Fibroblast of lung (primary cell): ENCODE data around the gene CACNG4. TPM values are rescaled to one million over a fixed set of nuclear protein-coding genes. Genes with fewer than 3 reads are reported as not detected.

Experiments
- DNase-seq, 2 donors: peaks; one replicate each; pipeline versions ENCODE4 v3.0.0 to v3.0.0-alpha.2; 2010; ENCODE audit warnings: low read depth in 2 of 2
- H2AFZ ChIP-seq: 2 replicates; pipeline ENCODE4 v1.5.1; 2012; ENCODE audit warnings: low read length, control low read depth, inconsistent platforms
- H3K27ac ChIP-seq: 2 replicates; pipeline ENCODE4 v1.5.1; 2011; ENCODE audit warnings: low read length, control low read depth; ENCODE audit not compliant: insufficient read depth
- H3K27me3 ChIP-seq: 2 replicates; pipeline ENCODE4 v1.5.1; 2011; ENCODE audit warnings: mild to moderate bottlenecking, low read length; ENCODE audit not compliant: control insufficient read depth, insufficient read depth
- H3K36me3 ChIP-seq: 2 replicates; pipeline ENCODE4 v1.5.1; 2011; ENCODE audit warnings: low read length; ENCODE audit not compliant: control insufficient read depth, insufficient read depth
- H3K4me1 ChIP-seq: 2 replicates; pipeline ENCODE4 v1.5.1; 2011; ENCODE audit warnings: low read length; ENCODE audit not compliant: control insufficient read depth, insufficient read depth; ENCODE audit errors: extremely low read depth
- H3K4me2 ChIP-seq: 2 replicates; pipeline ENCODE4 v1.5.1; 2011; ENCODE audit warnings: low read length, control low read depth; ENCODE audit not compliant: insufficient read depth; ENCODE audit errors: extremely low read depth
- H3K4me3 ChIP-seq, 4 experiments: fragments of 200-600 bp in 1 of 4; sonication (generic) in 1 of 4; replicated peaks in 1 of 4; 2 replicates each; pipeline ENCODE4 v1.5.1; 2011 to 2016; ENCODE audit warnings: low read length in 4 of 4, low read depth in 3 of 4, mild to moderate bottlenecking in 3 of 4, control low read depth in 2 of 4, inconsistent platforms in 1 of 4, mixed read lengths in 1 of 4; ENCODE audit not compliant: insufficient read depth in 1 of 4; ENCODE audit errors: control extremely low read depth in 1 of 4
- H3K79me2 ChIP-seq: 2 replicates; pipeline ENCODE4 v1.5.1; 2012; ENCODE audit warnings: mild to moderate bottlenecking, low read length, inconsistent platforms; ENCODE audit not compliant: control insufficient read depth, insufficient read depth
- H3K9ac ChIP-seq: 2 replicates; pipeline ENCODE4 v1.5.1; 2011; ENCODE audit warnings: mild to moderate bottlenecking, low read length, control low read depth; ENCODE audit not compliant: insufficient read depth
- H3K9me3 ChIP-seq: 2 replicates; pipeline ENCODE4 v1.5.1; 2012; ENCODE audit warnings: low read depth, low read length; ENCODE audit not compliant: control insufficient read depth, insufficient read depth
- H4K20me1 ChIP-seq: 2 replicates; pipeline ENCODE4 v1.5.1; 2011; ENCODE audit warnings: low read length; ENCODE audit not compliant: control insufficient read depth, insufficient read depth; ENCODE audit errors: extremely low read depth
- EZH2 ChIP-seq: IDR thresholded peaks from 2 replicates; pipeline ENCODE4 v1.5.1; 2012; ENCODE audit warnings: low read length, control low read depth, mild to moderate bottlenecking; ENCODE audit errors: missing control alignments
- polyA plus RNA-seq, 2 donors: library from polyadenylated mRNA; depleted of rRNA in 1 of 2; stranded (reverse) in 1 of 2; unstranded in 1 of 2; fragments of >200 nt; gene quantifications; 2 replicates each; pipeline ENCODE4 v1.2.1, GENCODE V29; 2011 to 2012; ENCODE audit warnings: missing spikeins in 1 of 2
- total RNA-seq: library from RNA; depleted of rRNA; stranded (reverse); fragments of >200 nt; gene quantifications from 2 replicates; pipeline ENCODE4 v1.2.1, GENCODE V29; 2014
- TF ChIP-seq, protein P1 (sequence below), 2 donors: IDR thresholded peaks in 1 of 2; conservative IDR thresholded peaks in 1 of 2; 1 replicate in 1 of 2; 2 replicates in 1 of 2; pipeline ENCODE4 v1.5.1; 2011 to 2012; ENCODE audit warnings: low read length in 2 of 2, control low read depth in 1 of 2, inconsistent platforms in 1 of 2, low read depth in 1 of 2, mild to moderate bottlenecking in 1 of 2

CACNG4 gene
- total and polyA plus RNA-seq, 2 donors (not counting 1 experiment from before 2014, with no cell fraction given), result not detected

DNA sequence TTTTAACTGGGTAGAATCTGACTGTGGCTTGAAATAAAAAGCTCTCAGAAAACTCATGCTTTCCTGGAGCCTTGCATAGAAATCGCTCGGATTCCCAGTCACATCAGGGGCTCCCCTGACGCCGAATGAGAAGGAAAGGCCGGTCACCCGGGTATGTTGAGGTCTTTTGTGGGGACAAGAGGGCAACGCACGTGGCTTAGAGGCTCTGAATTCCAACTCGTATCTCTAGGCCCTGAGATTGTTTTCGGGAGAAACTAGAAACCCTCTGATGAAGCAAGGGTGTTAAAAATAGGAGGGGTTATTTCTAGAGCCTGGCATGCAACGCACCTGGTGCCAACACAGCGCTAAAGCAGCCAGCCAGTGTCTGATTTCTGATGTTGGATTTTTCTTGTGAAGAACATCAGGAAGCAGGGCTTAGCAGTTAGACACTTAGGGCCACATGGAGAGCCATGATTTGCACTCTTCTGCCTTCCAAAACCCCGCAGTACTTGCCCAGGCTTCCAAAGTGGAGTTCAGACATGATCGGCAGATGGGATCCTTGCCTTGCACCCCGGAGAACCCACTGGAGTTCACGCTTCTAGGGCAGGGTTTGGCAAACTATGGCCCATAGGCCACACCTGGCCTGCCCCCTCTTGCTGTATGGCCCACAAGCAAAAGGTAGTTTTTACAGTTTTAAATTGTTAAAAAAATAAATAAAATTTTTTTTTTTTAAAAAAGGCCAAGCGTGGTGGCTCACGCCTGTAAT is 92.4 kb downstream of the CACNG4 start:
- H4K20me1 ChIP-seq, result no peaks in the 10 kb centered on the region
- H3K4me2 ChIP-seq, result no peak overlapping the region
- DNase-seq, result no peak
- H3K36me3 ChIP-seq, result no peaks in the 10 kb centered on the region
- H3K9ac ChIP-seq, result no peak overlapping the region
- H3K27ac ChIP-seq, result no peak overlapping the region
- no peaks in the 10 kb centered on the region for H3K9me3 ChIP-seq
- H3K27me3 ChIP-seq, result no peaks in the 10 kb centered on the region
- TF ChIP-seq, protein P1, sequence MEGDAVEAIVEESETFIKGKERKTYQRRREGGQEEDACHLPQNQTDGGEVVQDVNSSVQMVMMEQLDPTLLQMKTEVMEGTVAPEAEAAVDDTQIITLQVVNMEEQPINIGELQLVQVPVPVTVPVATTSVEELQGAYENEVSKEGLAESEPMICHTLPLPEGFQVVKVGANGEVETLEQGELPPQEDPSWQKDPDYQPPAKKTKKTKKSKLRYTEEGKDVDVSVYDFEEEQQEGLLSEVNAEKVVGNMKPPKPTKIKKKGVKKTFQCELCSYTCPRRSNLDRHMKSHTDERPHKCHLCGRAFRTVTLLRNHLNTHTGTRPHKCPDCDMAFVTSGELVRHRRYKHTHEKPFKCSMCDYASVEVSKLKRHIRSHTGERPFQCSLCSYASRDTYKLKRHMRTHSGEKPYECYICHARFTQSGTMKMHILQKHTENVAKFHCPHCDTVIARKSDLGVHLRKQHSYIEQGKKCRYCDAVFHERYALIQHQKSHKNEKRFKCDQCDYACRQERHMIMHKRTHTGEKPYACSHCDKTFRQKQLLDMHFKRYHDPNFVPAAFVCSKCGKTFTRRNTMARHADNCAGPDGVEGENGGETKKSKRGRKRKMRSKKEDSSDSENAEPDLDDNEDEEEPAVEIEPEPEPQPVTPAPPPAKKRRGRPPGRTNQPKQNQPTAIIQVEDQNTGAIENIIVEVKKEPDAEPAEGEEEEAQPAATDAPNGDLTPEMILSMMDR (conservative IDR thresholded peaks at IDR 0.05 in 1 of 2, IDR thresholded peaks at IDR 0.05 in 1 of 2; ENCODE audit: low read depth in 1 of 2, low read length in 2 of 2), result no peak
- TF ChIP-seq EZH2, result no peak
- no peaks in the 10 kb centered on the region for H3K4me1 ChIP-seq
- H3K4me3 ChIP-seq, result no peak overlapping the region
- no peaks in the 10 kb centered on the region for H3K79me2 ChIP-seq
- no peak overlapping the region for H2AFZ ChIP-seq

DNA sequence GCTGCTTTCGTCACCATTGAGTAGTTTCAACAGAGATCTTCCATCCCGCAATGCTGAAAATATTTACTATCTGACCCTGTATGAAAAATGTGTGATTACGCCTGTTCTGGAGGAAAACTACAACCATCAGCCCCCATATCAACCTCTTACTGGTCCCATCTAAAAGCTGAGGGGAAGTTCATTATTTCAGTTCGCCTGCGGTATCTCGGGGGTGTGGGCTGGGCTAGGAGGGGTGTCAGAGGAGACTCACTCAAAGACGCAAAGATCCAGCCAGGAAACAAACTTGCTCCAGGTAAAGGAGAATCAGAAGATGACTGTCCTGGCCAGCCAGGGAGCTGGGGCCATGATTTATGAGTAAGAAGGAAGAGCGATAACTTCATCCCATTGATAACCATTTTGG is 93.5 kb downstream of the CACNG4 start:
- TF ChIP-seq, protein P1 (conservative IDR thresholded peaks at IDR 0.05 in 1 of 2, IDR thresholded peaks at IDR 0.05 in 1 of 2; ENCODE audit: low read depth in 1 of 2, low read length in 2 of 2), result no peak
- TF ChIP-seq EZH2, result no peak
- Histone ChIP-seq H3K4me3 (no peak overlapping the region), H3K27me3 (no peaks in the 10 kb centered on the region), H3K36me3 (no peaks in the 10 kb centered on the region), H3K27ac (no peak overlapping the region), H2AFZ (no peak overlapping the region), H3K79me2 (no peaks in the 10 kb centered on the region), H3K9ac (no peak overlapping the region), H3K9me3 (no peaks in the 10 kb centered on the region), H3K4me1 (no peaks in the 10 kb centered on the region), H3K4me2 (no peak overlapping the region), H4K20me1 (no peaks in the 10 kb centered on the region)
- no peak for DNase-seq

DNA sequence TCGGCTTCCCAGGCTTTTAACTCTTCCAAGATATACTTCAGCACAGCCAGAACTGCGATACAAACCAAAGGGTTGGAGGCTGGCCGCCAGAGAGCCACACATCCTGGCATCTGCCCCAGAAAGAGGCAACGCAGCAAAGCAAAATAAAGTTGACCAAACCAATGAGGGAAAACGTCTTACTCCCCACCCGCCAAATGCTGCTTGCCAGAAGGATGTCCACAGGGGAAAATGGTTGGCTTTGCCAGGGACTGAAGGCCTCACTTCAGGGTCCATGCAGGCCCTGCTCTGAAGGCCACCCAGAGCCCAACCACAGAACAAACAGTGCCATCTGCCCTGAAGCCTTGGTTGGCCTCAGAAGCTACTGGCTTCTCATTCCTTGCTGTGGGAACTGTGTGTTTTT is 94.9 kb downstream of the CACNG4 start:
- Histone ChIP-seq H3K36me3 (no peaks in the 10 kb centered on the region), H3K4me2 (no peak overlapping the region), H3K4me1 (no peaks in the 10 kb centered on the region), H3K27ac (no peak overlapping the region), H3K79me2 (no peaks in the 10 kb centered on the region), H4K20me1 (no peaks in the 10 kb centered on the region), H3K9me3 (no peaks in the 10 kb centered on the region), H3K9ac (no peak overlapping the region), H3K27me3 (no peaks in the 10 kb centered on the region), H2AFZ (no peak overlapping the region), H3K4me3 (no peak overlapping the region)
- TF ChIP-seq, protein P1 (conservative IDR thresholded peaks at IDR 0.05 in 1 of 2, IDR thresholded peaks at IDR 0.05 in 1 of 2; ENCODE audit: low read depth in 1 of 2, low read length in 2 of 2), result no peak
- TF ChIP-seq EZH2, result no peak
- no peak for DNase-seq
